K562 (cell line): ENCODE results near the gene PRRT2. TPM values are rescaled to one million over a fixed set of nuclear protein-coding genes. Genes with fewer than 3 reads are reported as not detected.

Source experiments
- HMG20B ChIP-seq: fragments of 250-450 bp; sonication (Bioruptor Pico); IDR thresholded peaks from 2 replicates; pipeline ENCODE4 v1.5.0; 2021; ENCODE audit warnings: mild to moderate bottlenecking
- KLF16 ChIP-seq: IDR thresholded peaks from 2 replicates; pipeline ENCODE4 v1.6.1; 2016; ENCODE audit warnings: antibody characterized with exemption
- RBFOX2 ChIP-seq: fragments of 200-400 bp; formaldehyde crosslinking; IDR thresholded peaks from 2 replicates; pipeline ENCODE4 v1.6.1; 2017; ENCODE audit warnings: low read depth, mild to moderate bottlenecking, low read length, moderate library complexity
- YBX1 ChIP-seq: fragments of 450-650 bp; IDR thresholded peaks from 2 replicates; pipeline ENCODE4 v1.7.1; 2016; ENCODE audit warnings: mild to moderate bottlenecking
- ZNF75A ChIP-seq: fragments of 450-650 bp; formaldehyde crosslinking; IDR thresholded peaks from 2 replicates; pipeline ENCODE4 v1.4.0; 2020; ENCODE audit warnings: mild to moderate bottlenecking
- polyA plus RNA-seq, 8 experiments: library from polyadenylated mRNA; depleted of rRNA in 4 of 8; stranded (reverse) in 5 of 8; unstranded in 3 of 8; fragments of >200 nt; fragmentation: Nextera tagmentation in 2 of 8; fragmentation: Illumina TruSeq in 1 of 8; extraction: Ambion mirVana in 2 of 8; extraction: Trizol in 1 of 8; gene quantifications; 2 replicates each; pipeline versions ENCODE4 v1.2.1 to v1.2.3, GENCODE V29; 2011 to 2014; ENCODE audit warnings: inconsistent platforms in 1 of 8, missing spikeins in 1 of 8
- total RNA-seq, 7 experiments: library from RNA; depleted of rRNA in 6 of 7; stranded (reverse); fragments of >200 nt in 6 of 7; fragmentation: Illumina TruSeq in 2 of 7; extraction: Trizol in 2 of 7; gene quantifications; 2 replicates each; pipeline versions ENCODE4 v1.2.1 to v1.2.3, GENCODE V29; 2011 to 2021; ENCODE audit warnings: low replicate concordance in 1 of 7
- TF ChIP-seq, protein P1 (sequence below), 2 experiments: fragments of 450-650 bp in 1 of 2; sonication (generic) in 1 of 2; formaldehyde crosslinking in 1 of 2; IDR thresholded peaks; 2 replicates each; pipeline versions ENCODE4 v1.7.1 to v1.9.0; 2016 to 2022; ENCODE audit warnings: inconsistent platforms in 1 of 2, mild to moderate bottlenecking in 1 of 2, missing genetic modification reagents in 1 of 2
- TF ChIP-seq, protein P2 (sequence below), 2 experiments: fragments of 450-650 bp; IDR thresholded peaks; 2 replicates each; pipeline ENCODE4 v1.6.1; 2016; ENCODE audit warnings: mild to moderate bottlenecking in 2 of 2, borderline replicate concordance in 1 of 2, low read depth in 1 of 2, moderate library complexity in 1 of 2

Gene PRRT2
- total and polyA plus RNA-seq, 9 of the 15 experiments (the other 6 are each of a cell fraction or from before 2014, with no cell fraction given) = 0.11 to 1.0 (median 0.42) TPM; not detected in 2

DNA sequence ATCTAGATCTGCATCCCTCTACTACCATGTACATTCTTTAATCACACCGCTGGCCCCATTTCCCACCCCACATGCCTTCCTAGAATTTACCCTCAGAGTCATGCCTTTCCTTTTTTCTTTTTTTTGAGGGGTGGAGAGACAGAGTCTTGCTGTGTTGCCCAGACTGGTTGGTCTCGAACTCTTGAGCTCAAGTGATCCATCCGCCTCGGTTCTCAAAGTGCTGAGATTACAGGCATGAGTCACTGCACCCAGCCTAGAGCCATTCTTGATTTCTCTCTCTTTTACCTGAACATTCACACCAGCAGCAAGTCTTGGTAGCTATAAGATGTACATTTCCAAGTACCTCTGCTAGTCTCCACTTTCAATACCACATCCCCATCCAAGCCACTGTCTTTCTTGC is 6.1 kb downstream of the PRRT2 start (continued):
- TF ChIP-seq, protein P1, sequence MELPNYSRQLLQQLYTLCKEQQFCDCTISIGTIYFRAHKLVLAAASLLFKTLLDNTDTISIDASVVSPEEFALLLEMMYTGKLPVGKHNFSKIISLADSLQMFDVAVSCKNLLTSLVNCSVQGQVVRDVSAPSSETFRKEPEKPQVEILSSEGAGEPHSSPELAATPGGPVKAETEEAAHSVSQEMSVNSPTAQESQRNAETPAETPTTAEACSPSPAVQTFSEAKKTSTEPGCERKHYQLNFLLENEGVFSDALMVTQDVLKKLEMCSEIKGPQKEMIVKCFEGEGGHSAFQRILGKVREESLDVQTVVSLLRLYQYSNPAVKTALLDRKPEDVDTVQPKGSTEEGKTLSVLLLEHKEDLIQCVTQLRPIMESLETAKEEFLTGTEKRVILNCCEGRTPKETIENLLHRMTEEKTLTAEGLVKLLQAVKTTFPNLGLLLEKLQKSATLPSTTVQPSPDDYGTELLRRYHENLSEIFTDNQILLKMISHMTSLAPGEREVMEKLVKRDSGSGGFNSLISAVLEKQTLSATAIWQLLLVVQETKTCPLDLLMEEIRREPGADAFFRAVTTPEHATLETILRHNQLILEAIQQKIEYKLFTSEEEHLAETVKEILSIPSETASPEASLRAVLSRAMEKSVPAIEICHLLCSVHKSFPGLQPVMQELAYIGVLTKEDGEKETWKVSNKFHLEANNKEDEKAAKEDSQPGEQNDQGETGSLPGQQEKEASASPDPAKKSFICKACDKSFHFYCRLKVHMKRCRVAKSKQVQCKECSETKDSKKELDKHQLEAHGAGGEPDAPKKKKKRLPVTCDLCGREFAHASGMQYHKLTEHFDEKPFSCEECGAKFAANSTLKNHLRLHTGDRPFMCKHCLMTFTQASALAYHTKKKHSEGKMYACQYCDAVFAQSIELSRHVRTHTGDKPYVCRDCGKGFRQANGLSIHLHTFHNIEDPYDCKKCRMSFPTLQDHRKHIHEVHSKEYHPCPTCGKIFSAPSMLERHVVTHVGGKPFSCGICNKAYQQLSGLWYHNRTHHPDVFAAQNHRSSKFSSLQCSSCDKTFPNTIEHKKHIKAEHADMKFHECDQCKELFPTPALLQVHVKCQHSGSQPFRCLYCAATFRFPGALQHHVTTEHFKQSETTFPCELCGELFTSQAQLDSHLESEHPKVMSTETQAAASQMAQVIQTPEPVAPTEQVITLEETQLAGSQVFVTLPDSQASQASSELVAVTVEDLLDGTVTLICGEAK (IDR thresholded peaks at IDR 0.05) = no peak
- TF ChIP-seq, protein P1 (CRISPR knock-in tag; IDR thresholded peaks at IDR 0.05) = no peak
- TF ChIP-seq HMG20B (CRISPR knock-in tag) (no peak), KLF16 (no peak), YBX1 (no peak), ZNF75A (CRISPR knock-in tag) (no peak), RBFOX2 (no peak)
- TF ChIP-seq, protein P2, sequence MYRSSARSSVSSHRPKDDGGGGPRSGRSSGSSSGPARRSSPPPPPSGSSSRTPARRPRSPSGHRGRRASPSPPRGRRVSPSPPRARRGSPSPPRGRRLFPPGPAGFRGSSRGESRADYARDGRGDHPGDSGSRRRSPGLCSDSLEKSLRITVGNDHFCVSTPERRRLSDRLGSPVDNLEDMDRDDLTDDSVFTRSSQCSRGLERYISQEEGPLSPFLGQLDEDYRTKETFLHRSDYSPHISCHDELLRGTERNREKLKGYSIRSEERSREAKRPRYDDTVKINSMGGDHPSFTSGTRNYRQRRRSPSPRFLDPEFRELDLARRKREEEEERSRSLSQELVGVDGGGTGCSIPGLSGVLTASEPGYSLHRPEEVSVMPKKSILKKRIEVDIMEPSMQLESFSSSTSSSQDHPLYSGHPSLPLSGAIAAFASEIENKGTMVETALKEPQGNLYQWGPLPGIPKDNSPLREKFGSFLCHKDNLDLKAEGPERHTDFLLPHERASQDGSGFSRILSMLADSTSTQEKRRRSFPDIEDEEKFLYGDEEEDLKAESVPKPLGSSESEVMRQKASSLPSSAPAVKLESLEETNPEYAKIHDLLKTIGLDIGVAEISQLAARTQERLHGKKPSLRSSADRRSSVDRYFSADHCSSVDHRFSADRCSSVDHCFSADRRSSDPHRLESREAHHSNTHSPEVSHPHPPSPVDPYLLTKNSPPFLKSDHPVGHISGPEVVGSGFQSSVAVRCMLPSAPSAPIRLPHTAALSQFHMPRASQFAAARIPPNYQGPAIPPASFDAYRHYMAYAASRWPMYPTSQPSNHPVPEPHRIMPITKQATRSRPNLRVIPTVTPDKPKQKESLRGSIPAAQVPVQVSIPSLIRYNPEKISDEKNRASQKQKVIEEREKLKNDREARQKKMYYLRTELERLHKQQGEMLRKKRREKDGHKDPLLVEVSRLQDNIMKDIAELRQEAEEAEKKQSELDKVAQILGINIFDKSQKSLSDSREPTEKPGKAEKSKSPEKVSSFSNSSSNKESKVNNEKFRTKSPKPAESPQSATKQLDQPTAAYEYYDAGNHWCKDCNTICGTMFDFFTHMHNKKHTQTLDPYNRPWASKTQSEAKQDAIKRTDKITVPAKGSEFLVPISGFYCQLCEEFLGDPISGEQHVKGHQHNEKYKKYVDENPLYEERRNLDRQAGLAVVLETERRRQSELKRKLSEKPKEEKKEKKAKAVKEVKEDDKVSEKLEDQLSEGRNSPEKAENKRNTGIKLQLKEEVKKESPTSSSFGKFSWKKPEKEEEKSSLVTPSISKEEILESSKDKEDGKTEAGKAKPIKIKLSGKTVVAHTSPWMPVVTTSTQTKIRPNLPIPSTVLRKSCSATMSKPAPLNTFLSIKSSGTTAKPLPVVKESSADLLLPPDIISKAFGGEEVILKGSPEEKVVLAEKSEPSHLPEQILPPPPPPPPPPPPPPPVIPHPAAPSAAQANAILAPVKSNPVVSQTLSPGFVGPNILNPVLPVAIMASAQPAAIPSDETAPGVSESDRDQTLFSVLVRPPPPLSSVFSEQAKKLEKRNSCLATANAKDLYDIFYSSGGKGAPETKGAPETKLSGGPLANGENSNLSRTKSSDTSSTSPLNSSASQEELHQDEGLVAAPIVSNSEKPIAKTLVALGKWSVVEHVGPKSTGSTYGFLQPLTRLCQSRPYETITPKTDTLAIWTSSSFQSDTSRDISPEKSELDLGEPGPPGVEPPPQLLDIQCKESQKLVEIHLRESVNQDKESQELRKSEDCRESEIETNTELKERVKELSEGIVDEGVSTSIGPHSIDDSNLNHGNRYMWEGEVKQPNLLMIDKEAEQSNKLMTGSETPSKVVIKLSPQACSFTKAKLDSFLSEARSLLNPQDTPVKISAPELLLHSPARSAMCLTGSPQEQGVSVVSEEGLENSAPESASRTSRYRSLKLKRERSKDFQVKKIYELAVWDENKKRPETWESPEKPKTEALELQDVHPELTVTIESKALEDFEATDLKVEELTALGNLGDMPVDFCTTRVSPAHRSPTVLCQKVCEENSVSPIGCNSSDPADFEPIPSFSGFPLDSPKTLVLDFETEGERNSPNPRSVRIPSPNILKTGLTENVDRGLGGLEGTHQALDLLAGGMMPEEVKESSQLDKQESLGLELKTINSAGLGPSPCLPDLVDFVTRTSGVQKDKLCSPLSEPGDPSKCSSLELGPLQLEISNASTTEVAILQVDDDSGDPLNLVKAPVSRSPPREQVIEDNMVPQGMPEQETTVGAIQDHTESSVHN (IDR thresholded peaks at IDR 0.05; ENCODE audit: borderline replicate concordance in 1 of 2, low read depth in 1 of 2) = no peak
